ENCODE data around the gene PEAK1. TPM values are rescaled to one million over a fixed set of nuclear protein-coding genes. Genes with fewer than 3 reads are reported as not detected.
A peak's percentile ranks its signal among the peaks of the same experiment; 100 is the strongest.
"Not testable (repeated sequence)": the region's sequence is repeated elsewhere in the genome, so short reads cannot be mapped to it uniquely, and the experiment has no call there.

Gene PEAK1
- total RNA-seq, 1 experiment from 2014 or later = 13.8 TPM

- ChIA-PET POLR2A (ENCODE audit: unreplicated experiment) (no interaction called here), CTCF (no interaction called here)
- Histone ChIP-seq H3K4me1 (ENCODE audit: insufficient read depth, low read length) (no peaks in the 10 kb centered on the region), H4K20me1 (ENCODE audit: low read length) (no peaks in the 10 kb centered on the region), H3K27me3 (ENCODE audit: low read length) (no peaks in the 10 kb centered on the region), H3K9me2 (replicated peaks; ENCODE audit: low read length) (no peaks in the 10 kb centered on the region), H3K79me2 (ENCODE audit: low read length) (no peaks in the 10 kb centered on the region), H3K4me3 (ENCODE audit: low read length) (no peak overlapping the region), H3K4me2 (ENCODE audit: low read length) (no peak overlapping the region), H3K9ac (ENCODE audit: low read length) (no peak overlapping the region), H2AFZ (ENCODE audit: low read length) (no peak overlapping the region), H3K9me3 (ENCODE audit: low read length) (no peaks in the 10 kb centered on the region), H3K27ac (ENCODE audit: low read length) (no peak overlapping the region), H3K36me3 (ENCODE audit: low read depth, low read length) (no peaks in the 10 kb centered on the region), H3F3A (ENCODE audit: low read length, unreplicated experiment) (no peaks in the 10 kb centered on the region)
- TSS peak; percentile 20 for BruUV-seq (replicated peaks)
- no peak for DNase-seq
- TF ChIP-seq CTCF (conservative IDR thresholded peaks at IDR 0.05; ENCODE audit: low read depth, low read length) = no peak
- TF ChIP-seq EZH2phosphoT487 (IDR thresholded peaks at IDR 0.05; ENCODE audit: borderline replicate concordance, low read length) = no peak
- no peak for TF ChIP-seq EZH2 (IDR thresholded peaks at IDR 0.05; ENCODE audit: low read length, unreplicated experiment)
- no peak for ATAC-seq
- intact Hi-C loops (cut with micrococcal nuclease) = no loop called here
These were observed 239.6 kb downstream of the PEAK1 start for GRCh38 chr15:77180270-77180669.

GRCh38 chr15:77179541-77179998, 240.3 kb downstream of the PEAK1 start:
- H3K4me2 ChIP-seq (ENCODE audit: low read length) = no peak overlapping the region
- intact Hi-C loops (cut with micrococcal nuclease) = no loop called here
- H3K4me1 ChIP-seq (ENCODE audit: insufficient read depth, low read length) = no peaks in the 10 kb centered on the region
- DNase-seq (no peak), ATAC-seq (no peak)
- H3K27me3 ChIP-seq (ENCODE audit: low read length) = no peaks in the 10 kb centered on the region
- no peaks in the 10 kb centered on the region for H3K9me2 ChIP-seq (replicated peaks; ENCODE audit: low read length)
- H3K4me3 ChIP-seq (ENCODE audit: low read length) = no peak overlapping the region
- TF ChIP-seq CTCF (conservative IDR thresholded peaks at IDR 0.05; ENCODE audit: low read depth, low read length) = no peak
- no peak for TF ChIP-seq EZH2 (IDR thresholded peaks at IDR 0.05; ENCODE audit: low read length, unreplicated experiment)
- TF ChIP-seq EZH2phosphoT487 (IDR thresholded peaks at IDR 0.05; ENCODE audit: borderline replicate concordance, low read length) = no peak
- ChIA-PET POLR2A (ENCODE audit: unreplicated experiment) (no interaction called here), CTCF (interaction anchor here (0.6 kb wide), 1 partner anchor 127 kb away, joined by 3 read pairs; no protein-coding TSS in a partner anchor)
- H3K79me2 ChIP-seq (ENCODE audit: low read length) = no peaks in the 10 kb centered on the region
- no peak overlapping the region for H3K9ac ChIP-seq (ENCODE audit: low read length)
- no peaks in the 10 kb centered on the region for H3K9me3 ChIP-seq (ENCODE audit: low read length)
- H3K27ac ChIP-seq (ENCODE audit: low read length) = no peak overlapping the region
- H3F3A ChIP-seq (ENCODE audit: low read length, unreplicated experiment) = no peaks in the 10 kb centered on the region
- H2AFZ ChIP-seq (ENCODE audit: low read length) = no peak overlapping the region
- H4K20me1 ChIP-seq (ENCODE audit: low read length) = no peaks in the 10 kb centered on the region
- H3K36me3 ChIP-seq (ENCODE audit: low read depth, low read length) = no peaks in the 10 kb centered on the region
- BruUV-seq (replicated peaks) = no TSS peak

GRCh38 chr15:77178411-77178810, 241.5 kb downstream of the PEAK1 start:
- Histone ChIP-seq H3K27me3 (ENCODE audit: low read length) (no peaks in the 10 kb centered on the region), H3F3A (ENCODE audit: low read length, unreplicated experiment) (no peaks in the 10 kb centered on the region), H2AFZ (ENCODE audit: low read length) (no peak overlapping the region), H3K9me3 (ENCODE audit: low read length) (no peaks in the 10 kb centered on the region), H3K9me2 (replicated peaks; ENCODE audit: low read length) (no peaks in the 10 kb centered on the region), H3K27ac (ENCODE audit: low read length) (no peak overlapping the region), H3K4me1 (ENCODE audit: insufficient read depth, low read length) (no peaks in the 10 kb centered on the region), H3K79me2 (ENCODE audit: low read length) (no peaks in the 10 kb centered on the region), H3K9ac (ENCODE audit: low read length) (no peak overlapping the region), H3K36me3 (ENCODE audit: low read depth, low read length) (no peaks in the 10 kb centered on the region), H3K4me3 (ENCODE audit: low read length) (no peak overlapping the region), H4K20me1 (ENCODE audit: low read length) (no peaks in the 10 kb centered on the region), H3K4me2 (ENCODE audit: low read length) (no peak overlapping the region)
- no peak for TF ChIP-seq EZH2phosphoT487 (IDR thresholded peaks at IDR 0.05; ENCODE audit: borderline replicate concordance, low read length)
- no peak for TF ChIP-seq CTCF (conservative IDR thresholded peaks at IDR 0.05; ENCODE audit: low read depth, low read length)
- no peak for TF ChIP-seq EZH2 (IDR thresholded peaks at IDR 0.05; ENCODE audit: low read length, unreplicated experiment)
- no peak for ATAC-seq
- CTCF ChIA-PET = no interaction called here
- intact Hi-C loops (cut with micrococcal nuclease) = no loop called here
- DNase-seq = no peak
- POLR2A ChIA-PET (ENCODE audit: unreplicated experiment) = no interaction called here
- BruUV-seq (replicated peaks) = no TSS peak

GRCh38 chr15:77176148-77176547, 243.8 kb downstream of the PEAK1 start:
- H3K79me2 ChIP-seq (ENCODE audit: low read length); DNase-seq; H3K4me1 ChIP-seq (ENCODE audit: insufficient read depth, low read length); H3F3A ChIP-seq (ENCODE audit: low read length, unreplicated experiment); CTCF ChIA-PET; H2AFZ ChIP-seq (ENCODE audit: low read length); H3K27me3 ChIP-seq (ENCODE audit: low read length); H3K9me3 ChIP-seq (ENCODE audit: low read length); H3K9ac ChIP-seq (ENCODE audit: low read length); H4K20me1 ChIP-seq (ENCODE audit: low read length); ATAC-seq; intact Hi-C loops (cut with micrococcal nuclease); BruUV-seq (replicated peaks); H3K27ac ChIP-seq (ENCODE audit: low read length); POLR2A ChIA-PET (ENCODE audit: unreplicated experiment); H3K4me2 ChIP-seq (ENCODE audit: low read length); H3K9me2 ChIP-seq (replicated peaks; ENCODE audit: low read length); H3K36me3 ChIP-seq (ENCODE audit: low read depth, low read length); H3K4me3 ChIP-seq (ENCODE audit: low read length): not testable (repeated sequence)

Data from PC-3 (cell line).